Measurements from ENCODE around the gene ANTXR2.

Gene ANTXR2

GRCh38 chr4:80026100-80026499 is 46.9 kb downstream of the ANTXR2 start:
- no peak overlapping the region for H3K9ac ChIP-seq (ENCODE audit: low read length)
- H3K23ac ChIP-seq (ENCODE audit: low read length): no peak overlapping the region
- H3K18ac ChIP-seq (ENCODE audit: low read length): no peak overlapping the region
- no peak overlapping the region for H2AK5ac ChIP-seq (ENCODE audit: low read length)
- no peaks in the 10 kb centered on the region for H3K27me3 ChIP-seq (ENCODE audit: insufficient read depth, low read length)
- H4K12ac ChIP-seq (ENCODE audit: low read depth, low read length): no peak overlapping the region
- no peak overlapping the region for H3K27ac ChIP-seq (ENCODE audit: low read depth, low read length)
- WGBS (ENCODE audit: extremely low coverage, insufficient coverage, insufficient read length): no CpG with 5 or more reads among the region's 4 CpGs
- DNase-seq: no peak
- H2AFZ ChIP-seq (ENCODE audit: insufficient read depth, low read length, poor library complexity): no peak overlapping the region
- no peak overlapping the region for H3K4me3 ChIP-seq (ENCODE audit: low read depth, low read length)
- no peak overlapping the region for H4K8ac ChIP-seq (ENCODE audit: low read depth, low read length)
- no peaks in the 10 kb centered on the region for H3K79me2 ChIP-seq (ENCODE audit: control insufficient read depth, insufficient read depth, low read length, poor library complexity)
- no peak overlapping the region for H3K14ac ChIP-seq (ENCODE audit: low read length)
- H3K4me2 ChIP-seq (ENCODE audit: low read length): no peak overlapping the region
- H3K79me1 ChIP-seq (ENCODE audit: low read length): no peaks in the 10 kb centered on the region
- H4K91ac ChIP-seq (ENCODE audit: low read depth, low read length): no peak overlapping the region
- no peak overlapping the region for H3K4ac ChIP-seq (ENCODE audit: low read depth, low read length)
- H3K36me3 ChIP-seq (ENCODE audit: control insufficient read depth in 1 of 2, insufficient read depth in 2 of 2, low read length in 2 of 2): no peaks in the 10 kb centered on the region
- H2BK12ac ChIP-seq (ENCODE audit: low read length): no peak overlapping the region
- no peaks in the 10 kb centered on the region for H3K4me1 ChIP-seq (ENCODE audit: control insufficient read depth in 1 of 2, insufficient read depth in 2 of 2, low read length in 2 of 2)
- no peaks in the 10 kb centered on the region for H3K9me3 ChIP-seq (ENCODE audit: insufficient read depth, low read depth, low read length)
- H2BK120ac ChIP-seq (ENCODE audit: insufficient read depth, low read length, poor library complexity): no peak overlapping the region
- H2BK5ac ChIP-seq (ENCODE audit: low read depth, low read length, poor library complexity): no peak overlapping the region

GRCh38 chr4:80024335-80024734 is 48.7 kb downstream of the ANTXR2 start:
- Histone ChIP-seq H3K27ac (ENCODE audit: low read depth, low read length) (no peak overlapping the region), H3K14ac (ENCODE audit: low read length) (no peak overlapping the region), H3K4me1 (ENCODE audit: control insufficient read depth in 1 of 2, insufficient read depth in 2 of 2, low read length in 2 of 2) (no peaks in the 10 kb centered on the region), H3K4ac (ENCODE audit: low read depth, low read length) (no peak overlapping the region), H3K9ac (ENCODE audit: low read length) (no peak overlapping the region), H4K12ac (ENCODE audit: low read depth, low read length) (no peak overlapping the region), H3K4me2 (ENCODE audit: low read length) (no peak overlapping the region), H3K9me3 (ENCODE audit: insufficient read depth, low read depth, low read length) (no peaks in the 10 kb centered on the region), H3K36me3 (ENCODE audit: control insufficient read depth in 1 of 2, insufficient read depth in 2 of 2, low read length in 2 of 2) (peaks cover 0 to 3% of the 10 kb centered on the region in 2 experiments), H4K8ac (ENCODE audit: low read depth, low read length) (no peak overlapping the region), H4K91ac (ENCODE audit: low read depth, low read length) (no peak overlapping the region), H3K79me1 (ENCODE audit: low read length) (no peaks in the 10 kb centered on the region), H2BK12ac (ENCODE audit: low read length) (no peak overlapping the region), H3K27me3 (ENCODE audit: insufficient read depth, low read length) (no peaks in the 10 kb centered on the region), H3K23ac (ENCODE audit: low read length) (no peak overlapping the region), H2AFZ (ENCODE audit: insufficient read depth, low read length, poor library complexity) (no peak overlapping the region), H3K79me2 (ENCODE audit: control insufficient read depth, insufficient read depth, low read length, poor library complexity) (no peaks in the 10 kb centered on the region), H2BK120ac (ENCODE audit: insufficient read depth, low read length, poor library complexity) (no peak overlapping the region), H2BK5ac (ENCODE audit: low read depth, low read length, poor library complexity) (no peak overlapping the region), H3K4me3 (ENCODE audit: low read depth, low read length) (no peak overlapping the region), H3K18ac (ENCODE audit: low read length) (no peak overlapping the region), H2AK5ac (ENCODE audit: low read length) (no peak overlapping the region)
- no CpG with 5 or more reads among the region's 1 CpG for WGBS (ENCODE audit: extremely low coverage, insufficient coverage, insufficient read length)
- no peak for DNase-seq

GRCh38 chr4:80022282-80022681 is 50.7 kb downstream of the ANTXR2 start:
- Histone ChIP-seq H3K4ac (ENCODE audit: low read depth, low read length) (no peak overlapping the region), H3K4me1 (ENCODE audit: control insufficient read depth in 1 of 2, insufficient read depth in 2 of 2, low read length in 2 of 2) (peaks cover 0 to under 1% of the 10 kb centered on the region in 2 experiments), H3K4me2 (ENCODE audit: low read length) (no peak overlapping the region), H4K91ac (ENCODE audit: low read depth, low read length) (no peak overlapping the region), H3K27me3 (ENCODE audit: insufficient read depth, low read length) (no peaks in the 10 kb centered on the region), H3K14ac (ENCODE audit: low read length) (no peak overlapping the region), H2AK5ac (ENCODE audit: low read length) (no peak overlapping the region), H4K8ac (ENCODE audit: low read depth, low read length) (no peak overlapping the region), H3K79me1 (ENCODE audit: low read length) (no peaks in the 10 kb centered on the region), H2AFZ (ENCODE audit: insufficient read depth, low read length, poor library complexity) (no peak overlapping the region), H3K9ac (ENCODE audit: low read length) (no peak overlapping the region), H3K36me3 (ENCODE audit: control insufficient read depth in 1 of 2, insufficient read depth in 2 of 2, low read length in 2 of 2) (peaks cover 0 to 3% of the 10 kb centered on the region in 2 experiments), H2BK12ac (ENCODE audit: low read length) (no peak overlapping the region), H3K18ac (ENCODE audit: low read length) (no peak overlapping the region), H2BK5ac (ENCODE audit: low read depth, low read length, poor library complexity) (no peak overlapping the region), H3K9me3 (ENCODE audit: insufficient read depth, low read depth, low read length) (no peaks in the 10 kb centered on the region), H3K4me3 (ENCODE audit: low read depth, low read length) (no peak overlapping the region), H3K27ac (ENCODE audit: low read depth, low read length) (no peak overlapping the region), H4K12ac (ENCODE audit: low read depth, low read length) (no peak overlapping the region), H3K23ac (ENCODE audit: low read length) (no peak overlapping the region), H2BK120ac (ENCODE audit: insufficient read depth, low read length, poor library complexity) (no peak overlapping the region), H3K79me2 (ENCODE audit: control insufficient read depth, insufficient read depth, low read length, poor library complexity) (no peaks in the 10 kb centered on the region)
- no CpG with 5 or more reads among the region's 3 CpGs for WGBS (ENCODE audit: extremely low coverage, insufficient coverage, insufficient read length)
- DNase-seq: peak in 1 of 2 donors; percentile 60

- H3K18ac ChIP-seq (ENCODE audit: low read length): no peak overlapping the region
- H2BK5ac ChIP-seq (ENCODE audit: low read depth, low read length, poor library complexity): no peak overlapping the region
- no peak overlapping the region for H3K4me3 ChIP-seq (ENCODE audit: low read depth, low read length)
- no peak overlapping the region for H4K91ac ChIP-seq (ENCODE audit: low read depth, low read length)
- H3K79me2 ChIP-seq (ENCODE audit: control insufficient read depth, insufficient read depth, low read length, poor library complexity): no peaks in the 10 kb centered on the region
- no peak overlapping the region for H3K4ac ChIP-seq (ENCODE audit: low read depth, low read length)
- H3K36me3 ChIP-seq (ENCODE audit: control insufficient read depth in 1 of 2, insufficient read depth in 2 of 2, low read length in 2 of 2): peaks cover 1 to 3% of the 10 kb centered on the region in 2 experiments
- H2AK5ac ChIP-seq (ENCODE audit: low read length): no peak overlapping the region
- no peak overlapping the region for H3K9ac ChIP-seq (ENCODE audit: low read length)
- no peak overlapping the region for H4K8ac ChIP-seq (ENCODE audit: low read depth, low read length)
- H2BK120ac ChIP-seq (ENCODE audit: insufficient read depth, low read length, poor library complexity): no peak overlapping the region
- no peak for DNase-seq
- H3K23ac ChIP-seq (ENCODE audit: low read length): no peak overlapping the region
- H2AFZ ChIP-seq (ENCODE audit: insufficient read depth, low read length, poor library complexity): no peak overlapping the region
- peak overlapping the region; percentile 24 for H3K14ac ChIP-seq (ENCODE audit: low read length)
- H3K4me1 ChIP-seq (ENCODE audit: control insufficient read depth in 1 of 2, insufficient read depth in 2 of 2, low read length in 2 of 2): peaks cover 4 to 6% of the 10 kb centered on the region in 2 experiments
- H2BK12ac ChIP-seq (ENCODE audit: low read length): no peak overlapping the region
- no peaks in the 10 kb centered on the region for H3K79me1 ChIP-seq (ENCODE audit: low read length)
- no peaks in the 10 kb centered on the region for H3K27me3 ChIP-seq (ENCODE audit: insufficient read depth, low read length)
- H3K27ac ChIP-seq (ENCODE audit: low read depth, low read length): peak overlapping the region; percentile 7
- no peak overlapping the region for H4K12ac ChIP-seq (ENCODE audit: low read depth, low read length)
- WGBS (ENCODE audit: extremely low coverage, insufficient coverage, insufficient read length): no CpG with 5 or more reads among the region's 2 CpGs
- H3K9me3 ChIP-seq (ENCODE audit: insufficient read depth, low read depth, low read length): no peaks in the 10 kb centered on the region
- no peak overlapping the region for H3K4me2 ChIP-seq (ENCODE audit: low read length)
Measured at GRCh38 chr4:80017125-80017854, 55.7 kb downstream of the ANTXR2 start.
